Subcutaneous adipose tissue (tissue), 4 donors: Measurements from ENCODE around the gene CLEC10A. TPM values are rescaled to one million over a fixed set of nuclear protein-coding genes. Genes with fewer than 3 reads are reported as not detected.

Experiments used
- total RNA-seq, 4 donors: library from RNA; depleted of rRNA; stranded (reverse); fragments of >200 nt; gene quantifications; one replicate each; pipeline ENCODE4 v1.1.0, GENCODE V29; 2016
- TF ChIP-seq, protein P1 (sequence below): fragments of 450-650 bp; IDR thresholded peaks from one replicate; pipeline ENCODE4 v1.5.1; 2016; ENCODE audit warnings: low read depth, mild to moderate bottlenecking, control low read depth, antibody characterized with exemption, moderate library complexity

The CLEC10A gene, protein sequence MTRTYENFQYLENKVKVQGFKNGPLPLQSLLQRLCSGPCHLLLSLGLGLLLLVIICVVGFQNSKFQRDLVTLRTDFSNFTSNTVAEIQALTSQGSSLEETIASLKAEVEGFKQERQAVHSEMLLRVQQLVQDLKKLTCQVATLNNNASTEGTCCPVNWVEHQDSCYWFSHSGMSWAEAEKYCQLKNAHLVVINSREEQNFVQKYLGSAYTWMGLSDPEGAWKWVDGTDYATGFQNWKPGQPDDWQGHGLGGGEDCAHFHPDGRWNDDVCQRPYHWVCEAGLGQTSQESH
- total RNA-seq: 10 to 100 TPM in 3 of 4 donors, 1 to 10 TPM in 1; 8.1 to 20.9 (median 16.2) TPM

DNA sequence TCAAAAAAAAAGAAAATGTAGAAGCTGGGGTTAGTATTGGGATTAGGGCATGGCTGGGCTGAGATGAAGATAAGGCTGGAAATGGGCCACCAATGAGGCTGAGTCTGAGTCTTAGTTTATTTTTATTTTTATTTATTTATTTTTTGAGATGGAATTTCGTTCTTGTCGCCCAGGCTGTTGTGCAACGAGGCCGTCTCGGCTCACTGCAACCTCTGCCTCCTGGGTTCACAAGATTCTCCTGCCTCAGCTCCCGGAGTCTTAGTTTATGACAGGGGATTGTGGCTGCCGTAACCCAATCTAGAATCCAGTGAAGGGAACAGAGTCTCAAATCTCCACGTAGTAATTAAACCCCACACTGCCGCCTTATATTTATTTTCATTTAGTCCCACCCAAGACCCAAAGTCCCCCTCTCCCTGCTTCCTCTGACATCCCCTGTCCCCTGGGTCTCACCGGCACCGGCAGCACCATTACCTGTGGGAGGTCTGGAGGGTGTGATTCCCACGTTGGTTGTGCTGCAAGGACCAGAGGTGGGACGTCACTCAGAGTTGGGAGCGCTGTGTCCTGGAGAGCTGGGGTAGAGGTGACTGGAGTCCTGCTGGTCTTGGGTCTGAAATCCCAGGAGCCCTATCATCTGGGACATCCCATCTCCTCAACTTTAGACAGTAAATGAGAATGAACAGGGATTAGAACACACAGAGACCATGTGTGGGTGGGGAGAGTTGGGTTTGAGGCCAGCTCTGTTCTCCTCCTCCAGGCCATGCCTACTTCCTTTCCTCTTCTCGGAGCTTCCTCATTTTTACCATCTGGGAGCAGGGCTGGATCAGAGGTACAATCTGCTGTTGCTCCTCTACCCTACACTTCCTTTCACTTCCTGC, at the start of gene CLEC10A:
Gene CLEC10A (minus strand): TSS at position 671 of the 875 bp plus-strand sequence. CDS start 1,439 bp downstream, outside the sequence.
- TF ChIP-seq, protein P1, sequence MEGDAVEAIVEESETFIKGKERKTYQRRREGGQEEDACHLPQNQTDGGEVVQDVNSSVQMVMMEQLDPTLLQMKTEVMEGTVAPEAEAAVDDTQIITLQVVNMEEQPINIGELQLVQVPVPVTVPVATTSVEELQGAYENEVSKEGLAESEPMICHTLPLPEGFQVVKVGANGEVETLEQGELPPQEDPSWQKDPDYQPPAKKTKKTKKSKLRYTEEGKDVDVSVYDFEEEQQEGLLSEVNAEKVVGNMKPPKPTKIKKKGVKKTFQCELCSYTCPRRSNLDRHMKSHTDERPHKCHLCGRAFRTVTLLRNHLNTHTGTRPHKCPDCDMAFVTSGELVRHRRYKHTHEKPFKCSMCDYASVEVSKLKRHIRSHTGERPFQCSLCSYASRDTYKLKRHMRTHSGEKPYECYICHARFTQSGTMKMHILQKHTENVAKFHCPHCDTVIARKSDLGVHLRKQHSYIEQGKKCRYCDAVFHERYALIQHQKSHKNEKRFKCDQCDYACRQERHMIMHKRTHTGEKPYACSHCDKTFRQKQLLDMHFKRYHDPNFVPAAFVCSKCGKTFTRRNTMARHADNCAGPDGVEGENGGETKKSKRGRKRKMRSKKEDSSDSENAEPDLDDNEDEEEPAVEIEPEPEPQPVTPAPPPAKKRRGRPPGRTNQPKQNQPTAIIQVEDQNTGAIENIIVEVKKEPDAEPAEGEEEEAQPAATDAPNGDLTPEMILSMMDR: no peak

DNA sequence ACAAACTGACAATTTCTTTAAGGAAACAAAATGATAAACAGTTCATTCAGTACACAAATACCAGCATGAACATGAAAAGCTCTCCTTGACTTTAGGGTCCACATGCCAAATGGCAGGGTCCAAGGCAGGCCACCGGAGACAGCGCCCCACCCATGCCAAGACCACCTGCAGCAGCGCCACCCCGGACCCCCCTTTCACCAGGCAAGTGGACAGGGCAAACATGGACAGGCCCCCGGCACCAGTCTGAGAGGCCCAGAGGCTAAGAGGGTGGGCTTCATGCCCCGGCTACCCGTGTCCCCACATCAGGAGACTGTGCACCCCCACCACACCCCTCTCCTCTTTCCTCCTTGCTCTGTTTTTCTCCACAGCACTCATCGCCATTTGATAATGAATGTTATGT, 49.3 kb upstream of the CLEC10A start:
- TF ChIP-seq, protein P1: no peak

DNA sequence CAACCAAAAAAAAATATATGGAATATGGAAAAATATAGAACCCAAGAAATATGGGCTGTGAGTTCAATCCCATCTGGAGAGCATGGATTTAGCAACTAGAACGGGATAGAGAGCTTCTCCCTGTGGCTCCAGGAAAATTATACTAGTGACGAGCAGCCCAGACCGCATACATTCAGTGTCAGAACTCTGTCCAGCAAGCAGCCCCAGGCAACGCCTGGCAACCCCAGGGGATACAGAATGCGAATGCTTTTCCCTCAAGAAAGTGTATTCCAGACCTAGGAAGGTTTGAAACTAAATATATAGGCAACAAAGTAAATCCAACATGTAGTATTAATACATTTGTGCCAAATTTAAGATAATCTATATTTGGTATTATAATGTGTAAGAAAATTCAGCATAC, 48.1 kb upstream of the CLEC10A start:
- TF ChIP-seq, protein P1: no peak

DNA sequence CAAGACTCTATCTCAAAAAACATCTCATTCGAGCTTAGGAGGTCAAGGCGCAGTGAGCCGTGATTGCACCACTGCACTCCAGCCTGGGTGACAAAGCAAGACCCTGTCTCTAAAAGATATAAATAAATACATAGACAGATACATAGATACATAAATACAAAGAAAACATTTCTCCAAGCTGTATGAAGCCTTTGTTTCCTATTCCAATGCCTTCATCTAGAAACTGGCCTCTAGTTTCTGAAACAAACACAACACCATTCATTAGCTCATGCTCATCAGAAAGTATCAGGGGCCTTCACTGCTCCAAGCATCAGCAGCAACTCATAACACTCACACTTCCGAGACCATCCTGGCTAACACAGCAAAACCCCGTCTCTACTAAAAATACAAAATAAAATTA, 44.9 kb upstream of the CLEC10A start:
- TF ChIP-seq, protein P1: no peak

DNA sequence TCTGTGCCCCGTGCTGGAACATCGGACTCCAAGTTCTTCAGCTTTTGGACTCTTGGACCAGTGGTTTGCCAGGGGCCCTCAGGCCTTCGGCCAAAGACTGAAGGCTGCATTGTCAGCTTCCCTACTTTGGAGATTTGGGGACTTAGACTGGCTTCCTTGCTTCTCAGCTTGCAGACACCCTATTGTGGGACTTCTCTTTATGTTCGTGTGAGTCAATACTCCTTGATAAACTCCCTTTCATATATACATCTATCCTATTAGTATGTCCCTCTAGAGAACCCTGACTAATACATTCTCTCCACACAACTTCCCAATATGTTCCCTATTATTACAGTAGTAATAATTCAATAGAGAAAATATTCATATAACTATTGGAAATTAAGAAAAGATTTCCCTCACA, 43.8 kb upstream of the CLEC10A start:
- TF ChIP-seq, protein P1: no peak

DNA sequence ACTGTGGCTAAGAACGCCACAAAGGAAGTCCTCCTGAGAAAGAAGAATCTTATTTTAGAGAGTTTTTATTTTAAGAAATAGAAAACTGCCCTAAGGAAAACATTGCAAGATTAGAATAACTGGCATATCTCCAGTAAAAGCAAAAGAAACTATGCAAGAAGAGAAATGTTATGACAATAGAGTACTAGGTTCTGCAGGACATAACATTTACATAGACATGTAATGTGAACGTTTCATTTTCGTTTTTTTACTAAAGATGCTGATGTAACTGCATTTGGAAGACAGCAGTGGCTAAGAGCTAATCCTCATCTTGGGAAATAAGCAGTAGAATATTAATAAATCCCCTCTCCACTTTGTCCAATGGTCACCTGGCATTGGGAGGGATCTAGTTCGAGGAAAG, 42.3 kb upstream of the CLEC10A start:
- TF ChIP-seq, protein P1: no peak

DNA sequence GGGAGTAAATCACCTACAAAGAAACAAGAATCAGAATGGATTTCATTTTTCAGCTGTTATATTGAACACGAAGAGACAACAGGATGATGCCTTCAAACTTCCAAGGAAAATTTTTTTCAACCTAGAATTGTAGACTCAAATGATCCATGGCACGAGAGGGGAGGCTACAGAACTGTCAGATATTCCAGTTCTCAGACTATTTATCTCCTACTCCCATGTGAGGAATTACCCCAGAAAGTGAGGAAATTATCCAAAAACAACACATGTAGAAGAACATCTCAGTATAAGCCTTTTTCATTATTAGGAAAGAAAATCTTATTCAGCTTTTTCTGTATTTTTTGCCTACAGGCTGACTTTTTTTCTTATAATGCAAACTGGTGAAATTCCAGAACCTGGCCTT, 40.1 kb upstream of the CLEC10A start:
- TF ChIP-seq, protein P1: no peak
